HCT116 (cell line): ENCODE results near the gene TMEM184A. TPM values are rescaled to one million over a fixed set of nuclear protein-coding genes. Genes with fewer than 3 reads are reported as not detected.

ENCODE experiments used
- ATAC-seq: fragments of 200-7000 bp; cut with Tn5 transposase; 2 replicates; pipeline ENCODE4 v1.9.1; 2020; ENCODE audit warnings: mild to moderate bottlenecking, moderate library complexity
- BruUV-seq: library from RNA; stranded (reverse); fragments of 400-500 nt; replicated peaks from 2 replicates; lab custom pipeline; 2021; lab: Mats Ljungman, UMichigan
- CTCF ChIA-PET: fragments of 300-600 bp; sonication (Branson Sonifier 250); formaldehyde crosslinking; loops from one replicate; lab custom pipeline; 2021; ENCODE audit warnings: antibody characterized with exemption; lab: Charles Lee
- POLR2A ChIA-PET: fragments of 300-600, 350-600 bp; sonication (Branson Sonifier 250); formaldehyde crosslinking; loops from one replicate; lab custom pipeline; 2021; ENCODE audit warnings: antibody characterized with exemption; lab: Charles Lee
- RAD21 ChIA-PET, 2 experiments: fragments of 300-600 bp; sonication (Branson Sonifier 250); formaldehyde crosslinking; loops; one replicate each; lab custom pipeline; 2023; ENCODE audit warnings: low total read pairs in 2 of 2; ENCODE audit not compliant: uncharacterized antibody in 2 of 2, unreplicated experiment in 2 of 2, low non-redundant PET in 1 of 2; lab: Charles Lee
- DNase-seq: peaks from one replicate; pipeline ENCODE4 v3.0.0-alpha.2; 2010; ENCODE audit warnings: low read depth, low spot score
- H2AFZ ChIP-seq: fragments of 200-600 bp; shearing (Covaris generic), sonication (generic); 2 replicates; pipeline ENCODE4 v1.6.1; 2017; ENCODE audit warnings: low read depth, mixed run types, mixed read lengths, antibody characterized with exemption, low read length; ENCODE audit not compliant: poor library complexity, severe bottlenecking
- H3K27ac ChIP-seq: 2 replicates; pipeline ENCODE4 v1.5.1; 2012; ENCODE audit warnings: low read depth, low read length
- H3K27me3 ChIP-seq: fragments of 200-600 bp; sonication (generic); 2 replicates; pipeline ENCODE4 v1.6.1; 2016; ENCODE audit warnings: mixed run types, low read length, mixed read lengths; ENCODE audit not compliant: insufficient read depth
- H3K36me3 ChIP-seq, 2 experiments: fragments of 200-500 bp in 1 of 2; fragments of 200-600 bp in 1 of 2; sonication (Bioruptor generic) in 1 of 2; sonication (generic) in 1 of 2; 2 replicates each; pipeline versions ENCODE4 v1.5.1 to v1.6.1; 2014 to 2016; ENCODE audit warnings: low read length in 2 of 2, inconsistent platforms in 1 of 2, mixed read lengths in 1 of 2, mixed run types in 1 of 2; ENCODE audit not compliant: insufficient read depth in 2 of 2, control insufficient read depth in 1 of 2
- H3K4me1 ChIP-seq, 2 experiments: fragments of 200-600 bp in 1 of 2; sonication (generic) in 1 of 2; 2 replicates each; pipeline versions ENCODE4 v1.5.1 to v1.6.1; 2012 to 2017; ENCODE audit warnings: low read length in 2 of 2, inconsistent platforms in 1 of 2, mild to moderate bottlenecking in 1 of 2, mixed read lengths in 1 of 2, mixed run types in 1 of 2, moderate library complexity in 1 of 2; ENCODE audit not compliant: insufficient read depth in 2 of 2, control insufficient read depth in 1 of 2
- H3K4me2 ChIP-seq: fragments of 200-600 bp; sonication (generic); 2 replicates; pipeline ENCODE4 v1.6.1; 2017; ENCODE audit warnings: mixed run types, low read length, mixed read lengths
- H3K4me3 ChIP-seq, 2 experiments: fragments of 200-600 bp in 1 of 2; sonication (generic) in 1 of 2; replicated peaks in 1 of 2; 2 replicates each; pipeline ENCODE4 v1.5.1; 2011 to 2016; ENCODE audit warnings: low read length in 2 of 2, control low read depth in 1 of 2, low read depth in 1 of 2, mild to moderate bottlenecking in 1 of 2, mixed read lengths in 1 of 2, mixed run types in 1 of 2
- H3K79me2 ChIP-seq: fragments of 200-600 bp; sonication (generic); 2 replicates; pipeline ENCODE4 v1.6.1; 2017; ENCODE audit warnings: mild to moderate bottlenecking, mixed run types, low read length, moderate library complexity, mixed read lengths; ENCODE audit not compliant: insufficient read depth
- H3K9ac ChIP-seq: fragments of 200-600 bp; sonication (generic); 2 replicates; pipeline ENCODE4 v1.6.1; 2016; ENCODE audit warnings: low read length, mixed read lengths
- H3K9me2 ChIP-seq: fragments of 200-600 bp; sonication (generic), shearing (Covaris generic); 2 replicates; pipeline ENCODE4 v1.6.1; 2017; ENCODE audit warnings: mixed run types, mild to moderate bottlenecking, moderate library complexity; ENCODE audit not compliant: insufficient read depth
- H3K9me3 ChIP-seq, 2 experiments: fragments of 200-500 bp in 1 of 2; fragments of 200-600 bp in 1 of 2; sonication (Bioruptor generic) in 1 of 2; sonication (generic) in 1 of 2; 2 replicates each; pipeline ENCODE4 v1.6.1; 2014 to 2017; ENCODE audit warnings: low read length in 2 of 2, mixed read lengths in 2 of 2, inconsistent platforms in 1 of 2, low read depth in 1 of 2, mild to moderate bottlenecking in 1 of 2, mixed run types in 1 of 2, moderate library complexity in 1 of 2; ENCODE audit not compliant: control insufficient read depth in 1 of 2, insufficient read depth in 1 of 2
- H4K20me1 ChIP-seq: fragments of 200-600 bp; sonication (generic), shearing (Covaris generic); 2 replicates; pipeline ENCODE4 v1.6.1; 2017; ENCODE audit warnings: mixed run types, mild to moderate bottlenecking, moderate library complexity; ENCODE audit not compliant: insufficient read depth
- CEBPB ChIP-seq: IDR thresholded peaks from 2 replicates; pipeline ENCODE4 v1.6.1; 2012; ENCODE audit warnings: low read depth
- ELF1 ChIP-seq: IDR thresholded peaks from 2 replicates; pipeline ENCODE4 v1.6.1; 2012; ENCODE audit warnings: low read depth, borderline replicate concordance
- FOSL1 ChIP-seq: IDR thresholded peaks from 2 replicates; pipeline ENCODE4 v1.6.1; 2012; ENCODE audit warnings: low read depth
- JUND ChIP-seq: IDR thresholded peaks from 2 replicates; pipeline ENCODE4 v1.6.1; 2012
- POLR2A ChIP-seq: IDR thresholded peaks from 2 replicates; pipeline ENCODE4 v1.7.0; 2011; ENCODE audit warnings: borderline replicate concordance; ENCODE audit not compliant: insufficient read depth, insufficient read length; ENCODE audit errors: extremely low read depth
- POLR2AphosphoS5 ChIP-seq: IDR thresholded peaks from 2 replicates; pipeline ENCODE4 v1.6.1; 2011; ENCODE audit warnings: mild to moderate bottlenecking, low read depth, low read length, moderate library complexity
- SIN3A ChIP-seq: IDR thresholded peaks from 2 replicates; pipeline ENCODE4 v1.6.1; 2012; ENCODE audit warnings: low read depth
- SP1 ChIP-seq: IDR thresholded peaks from 2 replicates; pipeline ENCODE4 v1.6.1; 2012; ENCODE audit warnings: low read depth
- ZFX ChIP-seq: fragments of 450-650 bp; IDR thresholded peaks from 2 replicates; pipeline ENCODE4 v1.6.1; 2017
- intact Hi-C: fragments of 100-400 bp; cut with micrococcal nuclease; formaldehyde crosslinking; loops from 2 replicates; pipeline ENCODE4 v1.10.0; 2022
- total RNA-seq: library from RNA; stranded (reverse); gene quantifications from one replicate; pipeline ENCODE4 v1.2.1, GENCODE V29; 2021; ENCODE audit not compliant: unreplicated experiment
- TF ChIP-seq, protein P1 (sequence below): IDR thresholded peaks from 2 replicates; pipeline ENCODE4 v1.6.1; 2012; ENCODE audit warnings: low read depth

The TMEM184A gene
- total RNA-seq, 1 experiment from 2014 or later: 34.8 TPM

DNA sequence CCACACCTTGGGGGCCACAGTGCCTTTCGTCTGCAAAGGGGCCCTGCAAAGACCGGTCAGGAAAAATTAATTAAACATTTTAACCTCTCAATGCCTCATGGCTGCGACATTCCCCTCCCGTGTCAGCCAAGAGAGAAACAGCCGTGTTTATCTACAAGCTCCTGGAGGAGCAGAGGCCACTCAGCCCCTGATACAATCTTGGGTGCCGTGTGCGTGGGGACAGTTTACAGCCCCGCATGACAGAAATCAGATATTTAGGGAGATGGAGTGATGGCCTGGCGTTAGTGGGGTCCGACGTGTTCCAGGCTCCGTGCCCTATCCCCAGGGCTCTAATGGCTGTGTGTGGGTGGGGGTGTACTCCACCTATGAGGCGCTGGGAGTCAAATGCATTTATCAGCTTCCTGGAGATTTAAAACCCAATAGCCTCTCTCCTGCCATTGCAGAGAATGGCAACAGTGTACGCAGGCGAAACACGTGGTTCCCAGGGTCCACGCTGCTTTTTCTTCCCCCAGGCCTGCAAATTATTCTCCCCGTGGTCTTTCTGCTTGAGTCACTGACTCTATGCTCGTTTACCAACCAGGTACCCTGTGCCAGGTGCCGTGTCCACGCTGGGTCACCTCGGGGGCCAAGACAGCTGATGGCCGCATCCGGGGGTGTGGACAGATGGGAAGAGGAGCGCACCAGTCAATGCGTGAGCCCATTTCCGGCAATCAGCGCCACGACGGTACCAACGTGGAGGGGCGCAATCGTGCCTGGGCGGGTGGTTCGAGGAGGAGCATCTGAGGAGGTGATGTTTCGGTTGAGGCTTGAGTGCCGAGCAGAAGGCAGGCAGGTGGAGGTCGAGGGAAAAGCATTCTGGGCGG, 40.4 kb upstream of the TMEM184A start:
- peaks cover 2% of the 10 kb centered on the region; the same call in 1 of the 2 replicates for H3K27me3 ChIP-seq
- ChIA-PET POLR2A (no interaction called here), CTCF (no interaction called here), RAD21 (no interaction called here)
- intact Hi-C loops: no loop called here
- H3K27ac ChIP-seq: no peak overlapping the region
- H3K4me2 ChIP-seq: no peak overlapping the region
- no peak overlapping the region for H2AFZ ChIP-seq
- ATAC-seq (no peak), DNase-seq (no peak)
- H3K9me2 ChIP-seq: no peaks in the 10 kb centered on the region
- H3K9me3 ChIP-seq: no peaks in the 10 kb centered on the region
- H3K79me2 ChIP-seq: no peaks in the 10 kb centered on the region
- H3K4me3 ChIP-seq: no peak overlapping the region
- no peak for TF ChIP-seq ELF1
- TF ChIP-seq POLR2A: no peak
- TF ChIP-seq SP1: no peak
- TF ChIP-seq SIN3A: no peak
- no peak for TF ChIP-seq FOSL1
- TF ChIP-seq, protein P1, sequence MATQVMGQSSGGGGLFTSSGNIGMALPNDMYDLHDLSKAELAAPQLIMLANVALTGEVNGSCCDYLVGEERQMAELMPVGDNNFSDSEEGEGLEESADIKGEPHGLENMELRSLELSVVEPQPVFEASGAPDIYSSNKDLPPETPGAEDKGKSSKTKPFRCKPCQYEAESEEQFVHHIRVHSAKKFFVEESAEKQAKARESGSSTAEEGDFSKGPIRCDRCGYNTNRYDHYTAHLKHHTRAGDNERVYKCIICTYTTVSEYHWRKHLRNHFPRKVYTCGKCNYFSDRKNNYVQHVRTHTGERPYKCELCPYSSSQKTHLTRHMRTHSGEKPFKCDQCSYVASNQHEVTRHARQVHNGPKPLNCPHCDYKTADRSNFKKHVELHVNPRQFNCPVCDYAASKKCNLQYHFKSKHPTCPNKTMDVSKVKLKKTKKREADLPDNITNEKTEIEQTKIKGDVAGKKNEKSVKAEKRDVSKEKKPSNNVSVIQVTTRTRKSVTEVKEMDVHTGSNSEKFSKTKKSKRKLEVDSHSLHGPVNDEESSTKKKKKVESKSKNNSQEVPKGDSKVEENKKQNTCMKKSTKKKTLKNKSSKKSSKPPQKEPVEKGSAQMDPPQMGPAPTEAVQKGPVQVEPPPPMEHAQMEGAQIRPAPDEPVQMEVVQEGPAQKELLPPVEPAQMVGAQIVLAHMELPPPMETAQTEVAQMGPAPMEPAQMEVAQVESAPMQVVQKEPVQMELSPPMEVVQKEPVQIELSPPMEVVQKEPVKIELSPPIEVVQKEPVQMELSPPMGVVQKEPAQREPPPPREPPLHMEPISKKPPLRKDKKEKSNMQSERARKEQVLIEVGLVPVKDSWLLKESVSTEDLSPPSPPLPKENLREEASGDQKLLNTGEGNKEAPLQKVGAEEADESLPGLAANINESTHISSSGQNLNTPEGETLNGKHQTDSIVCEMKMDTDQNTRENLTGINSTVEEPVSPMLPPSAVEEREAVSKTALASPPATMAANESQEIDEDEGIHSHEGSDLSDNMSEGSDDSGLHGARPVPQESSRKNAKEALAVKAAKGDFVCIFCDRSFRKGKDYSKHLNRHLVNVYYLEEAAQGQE: no peak
- TF ChIP-seq JUND: no peak
- no peak for TF ChIP-seq ZFX
- no peak for TF ChIP-seq POLR2AphosphoS5
- TF ChIP-seq CEBPB: no peak
- no peaks in the 10 kb centered on the region for H4K20me1 ChIP-seq
- no TSS peak for BruUV-seq
- H3K4me1 ChIP-seq: no peaks in the 10 kb centered on the region
- no peaks in the 10 kb centered on the region for H3K36me3 ChIP-seq
- H3K9ac ChIP-seq: no peak overlapping the region
